HCT116 (cell line): Measurements from ENCODE around the gene ATF7IP. TPM values are rescaled to one million over a fixed set of nuclear protein-coding genes. Genes with fewer than 3 reads are reported as not detected.

Experiments used
- ATAC-seq: fragments of 200-7000 bp; cut with Tn5 transposase; 2 replicates; pipeline ENCODE4 v1.9.1; 2020; ENCODE audit warnings: mild to moderate bottlenecking, moderate library complexity
- BruUV-seq: library from RNA; stranded (reverse); fragments of 400-500 nt; replicated peaks from 2 replicates; lab custom pipeline; 2021; lab: Mats Ljungman, UMichigan
- CTCF ChIA-PET: fragments of 300-600 bp; sonication (Branson Sonifier 250); formaldehyde crosslinking; loops from one replicate; lab custom pipeline; 2021; ENCODE audit warnings: antibody characterized with exemption; lab: Charles Lee
- POLR2A ChIA-PET: fragments of 300-600, 350-600 bp; sonication (Branson Sonifier 250); formaldehyde crosslinking; loops from one replicate; lab custom pipeline; 2021; ENCODE audit warnings: antibody characterized with exemption; lab: Charles Lee
- RAD21 ChIA-PET, 2 experiments: fragments of 300-600 bp; sonication (Branson Sonifier 250); formaldehyde crosslinking; loops; one replicate each; lab custom pipeline; 2023; ENCODE audit warnings: low total read pairs in 2 of 2; ENCODE audit not compliant: uncharacterized antibody in 2 of 2, unreplicated experiment in 2 of 2, low non-redundant PET in 1 of 2; lab: Charles Lee
- DNase-seq: peaks from one replicate; pipeline ENCODE4 v3.0.0-alpha.2; 2010; ENCODE audit warnings: low read depth, low spot score
- H2AFZ ChIP-seq: fragments of 200-600 bp; shearing (Covaris generic), sonication (generic); 2 replicates; pipeline ENCODE4 v1.6.1; 2017; ENCODE audit warnings: low read depth, mixed run types, mixed read lengths, antibody characterized with exemption, low read length; ENCODE audit not compliant: poor library complexity, severe bottlenecking
- H3K27ac ChIP-seq: 2 replicates; pipeline ENCODE4 v1.5.1; 2012; ENCODE audit warnings: low read depth, low read length
- H3K27me3 ChIP-seq: fragments of 200-600 bp; sonication (generic); 2 replicates; pipeline ENCODE4 v1.6.1; 2016; ENCODE audit warnings: mixed run types, low read length, mixed read lengths; ENCODE audit not compliant: insufficient read depth
- H3K36me3 ChIP-seq, 2 experiments: fragments of 200-500 bp in 1 of 2; fragments of 200-600 bp in 1 of 2; sonication (Bioruptor generic) in 1 of 2; sonication (generic) in 1 of 2; 2 replicates each; pipeline versions ENCODE4 v1.5.1 to v1.6.1; 2014 to 2016; ENCODE audit warnings: low read length in 2 of 2, inconsistent platforms in 1 of 2, mixed read lengths in 1 of 2, mixed run types in 1 of 2; ENCODE audit not compliant: insufficient read depth in 2 of 2, control insufficient read depth in 1 of 2
- H3K4me1 ChIP-seq, 2 experiments: fragments of 200-600 bp in 1 of 2; sonication (generic) in 1 of 2; 2 replicates each; pipeline versions ENCODE4 v1.5.1 to v1.6.1; 2012 to 2017; ENCODE audit warnings: low read length in 2 of 2, inconsistent platforms in 1 of 2, mild to moderate bottlenecking in 1 of 2, mixed read lengths in 1 of 2, mixed run types in 1 of 2, moderate library complexity in 1 of 2; ENCODE audit not compliant: insufficient read depth in 2 of 2, control insufficient read depth in 1 of 2
- H3K4me2 ChIP-seq: fragments of 200-600 bp; sonication (generic); 2 replicates; pipeline ENCODE4 v1.6.1; 2017; ENCODE audit warnings: mixed run types, low read length, mixed read lengths
- H3K4me3 ChIP-seq, 2 experiments: fragments of 200-600 bp in 1 of 2; sonication (generic) in 1 of 2; replicated peaks in 1 of 2; 2 replicates each; pipeline ENCODE4 v1.5.1; 2011 to 2016; ENCODE audit warnings: low read length in 2 of 2, control low read depth in 1 of 2, low read depth in 1 of 2, mild to moderate bottlenecking in 1 of 2, mixed read lengths in 1 of 2, mixed run types in 1 of 2
- H3K79me2 ChIP-seq: fragments of 200-600 bp; sonication (generic); 2 replicates; pipeline ENCODE4 v1.6.1; 2017; ENCODE audit warnings: mild to moderate bottlenecking, mixed run types, low read length, moderate library complexity, mixed read lengths; ENCODE audit not compliant: insufficient read depth
- H3K9ac ChIP-seq: fragments of 200-600 bp; sonication (generic); 2 replicates; pipeline ENCODE4 v1.6.1; 2016; ENCODE audit warnings: low read length, mixed read lengths
- H3K9me2 ChIP-seq: fragments of 200-600 bp; sonication (generic), shearing (Covaris generic); 2 replicates; pipeline ENCODE4 v1.6.1; 2017; ENCODE audit warnings: mixed run types, mild to moderate bottlenecking, moderate library complexity; ENCODE audit not compliant: insufficient read depth
- H3K9me3 ChIP-seq, 2 experiments: fragments of 200-500 bp in 1 of 2; fragments of 200-600 bp in 1 of 2; sonication (Bioruptor generic) in 1 of 2; sonication (generic) in 1 of 2; 2 replicates each; pipeline ENCODE4 v1.6.1; 2014 to 2017; ENCODE audit warnings: low read length in 2 of 2, mixed read lengths in 2 of 2, inconsistent platforms in 1 of 2, low read depth in 1 of 2, mild to moderate bottlenecking in 1 of 2, mixed run types in 1 of 2, moderate library complexity in 1 of 2; ENCODE audit not compliant: control insufficient read depth in 1 of 2, insufficient read depth in 1 of 2
- H4K20me1 ChIP-seq: fragments of 200-600 bp; sonication (generic), shearing (Covaris generic); 2 replicates; pipeline ENCODE4 v1.6.1; 2017; ENCODE audit warnings: mixed run types, mild to moderate bottlenecking, moderate library complexity; ENCODE audit not compliant: insufficient read depth
- CBX3 ChIP-seq: IDR thresholded peaks from 2 replicates; pipeline ENCODE4 v1.6.1; 2012; ENCODE audit warnings: low read depth
- FOSL1 ChIP-seq: IDR thresholded peaks from 2 replicates; pipeline ENCODE4 v1.6.1; 2012; ENCODE audit warnings: low read depth
- JUND ChIP-seq: IDR thresholded peaks from 2 replicates; pipeline ENCODE4 v1.6.1; 2012
- POLR2A ChIP-seq: IDR thresholded peaks from 2 replicates; pipeline ENCODE4 v1.7.0; 2011; ENCODE audit warnings: borderline replicate concordance; ENCODE audit not compliant: insufficient read depth, insufficient read length; ENCODE audit errors: extremely low read depth
- RAD21 ChIP-seq: IDR thresholded peaks from 2 replicates; pipeline ENCODE4 v1.6.1; 2012; ENCODE audit warnings: low read depth, mild to moderate bottlenecking
- SIN3A ChIP-seq: IDR thresholded peaks from 2 replicates; pipeline ENCODE4 v1.6.1; 2012; ENCODE audit warnings: low read depth
- SP1 ChIP-seq: IDR thresholded peaks from 2 replicates; pipeline ENCODE4 v1.6.1; 2012; ENCODE audit warnings: low read depth
- TCF7L2 ChIP-seq: IDR thresholded peaks from 2 replicates; pipeline ENCODE4 v1.7.0; 2011; ENCODE audit warnings: borderline replicate concordance, inconsistent platforms; ENCODE audit not compliant: insufficient read depth, insufficient read length; ENCODE audit errors: extremely low read depth
- ZNF274 ChIP-seq: fragments of 200-500 bp; sonication (Bioruptor generic); IDR thresholded peaks from 2 replicates; pipeline ENCODE4 v1.6.1; 2014; ENCODE audit warnings: mild to moderate bottlenecking, low read depth, low read length, inconsistent platforms
- intact Hi-C: fragments of 100-400 bp; cut with micrococcal nuclease; formaldehyde crosslinking; loops from 2 replicates; pipeline ENCODE4 v1.10.0; 2022
- total RNA-seq: library from RNA; stranded (reverse); gene quantifications from one replicate; pipeline ENCODE4 v1.2.1, GENCODE V29; 2021; ENCODE audit not compliant: unreplicated experiment
- TF ChIP-seq, protein P1 (sequence below): IDR thresholded peaks from 2 replicates; pipeline ENCODE4 v1.6.1; 2012; ENCODE audit warnings: low read depth
- TF ChIP-seq, protein P2 (sequence below): IDR thresholded peaks from 2 replicates; pipeline ENCODE4 v1.6.1; 2012
- TF ChIP-seq, protein P3 (sequence below): IDR thresholded peaks from 2 replicates; pipeline ENCODE4 v1.6.1; 2011; ENCODE audit warnings: mild to moderate bottlenecking, low read length, moderate library complexity; ENCODE audit not compliant: insufficient replicate concordance; ENCODE audit errors: extremely low read depth

The ATF7IP gene
- total RNA-seq, 1 experiment from 2014 or later: 38.6 TPM

DNA sequence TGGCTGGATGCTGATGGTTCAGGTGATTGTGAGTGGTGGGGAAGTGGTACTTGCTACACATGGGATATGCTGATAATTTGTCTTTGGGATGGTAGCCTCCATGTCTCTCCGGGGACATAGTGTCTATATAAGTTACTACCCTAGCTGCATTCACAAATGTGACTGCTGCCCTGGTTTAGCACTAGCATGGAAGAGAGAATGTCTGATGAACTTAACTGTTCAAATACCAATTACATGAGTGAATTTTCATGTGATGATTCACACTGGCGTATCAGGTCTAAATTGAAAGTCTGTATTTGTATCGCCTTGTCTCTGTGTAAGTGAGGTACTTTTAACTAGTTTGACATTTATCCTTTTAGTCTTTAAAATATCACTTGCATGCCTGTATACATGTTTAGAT is 34.4 kb downstream of the ATF7IP start:
- ChIA-PET POLR2A (interaction anchor here (1.6 kb wide), 1 partner anchor 34 kb away, joined by 3 read pairs; the partner anchor contains the start of gene ATF7IP), CTCF (interaction anchor here (1.2 kb wide), 1 partner anchor 14 kb away, joined by 4 read pairs; no protein-coding TSS in a partner anchor), RAD21 (no interaction called here)
- H3K9me3 ChIP-seq: no peaks in the 10 kb centered on the region
- H3K79me2 ChIP-seq: peaks cover 91% of the 10 kb centered on the region
- TF ChIP-seq RAD21 (no peak), FOSL1 (peak; percentile 30; the same call in 1 of the 2 replicates), JUND (0 out of 2 replicates have a peak, but pooled peaks have one; percentile 10)
- H3K4me3 ChIP-seq: peak overlapping the region in 1 of 2 experiments; percentile 20; a peak in 1 of 4 replicates
- H3K36me3 ChIP-seq: no peaks in the 10 kb centered on the region
- H3K4me1 ChIP-seq: peaks cover 24 to 38% of the 10 kb centered on the region in 2 experiments
- H3K27ac ChIP-seq: no peak overlapping the region
- no peak for DNase-seq
- no peaks in the 10 kb centered on the region for H4K20me1 ChIP-seq
- H3K9me2 ChIP-seq: no peaks in the 10 kb centered on the region
- H3K4me2 ChIP-seq: peak overlapping the region; percentile 50
- no peak for ATAC-seq
- no peak overlapping the region; the same call in 1 of the 2 replicates for H3K9ac ChIP-seq
- BruUV-seq: no TSS peak
- H2AFZ ChIP-seq: no peak overlapping the region
- no peaks in the 10 kb centered on the region for H3K27me3 ChIP-seq
- intact Hi-C loops: loop anchor here (5.0 kb wide), 1 partner anchor 33 kb away; the partner anchor contains the start of gene ATF7IP

DNA sequence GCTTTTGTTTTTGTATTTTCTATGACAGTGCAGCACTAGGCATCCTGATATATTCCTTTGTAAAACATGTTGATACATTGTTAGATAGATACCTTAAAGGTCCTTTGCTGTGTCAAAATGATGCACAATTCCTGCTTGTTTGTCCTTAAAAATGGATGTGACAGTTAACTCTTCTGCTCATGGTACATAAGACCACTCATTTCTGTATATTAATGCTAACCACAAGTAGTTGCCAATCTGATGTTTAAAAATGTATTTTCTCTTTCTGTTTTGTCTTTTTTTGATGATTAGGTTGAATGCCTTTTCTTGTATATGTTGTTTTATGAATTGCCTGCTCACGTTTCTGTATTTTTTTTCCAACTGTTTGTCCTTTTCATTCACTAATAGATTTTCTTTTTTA is 35.1 kb downstream of the ATF7IP start:
- H3K4me2 ChIP-seq: no peak overlapping the region; the same call in 1 of the 2 replicates
- ChIA-PET RAD21 (no interaction called here), POLR2A (no interaction called here), CTCF (no interaction called here)
- no peak overlapping the region for H3K4me3 ChIP-seq
- peaks cover 91% of the 10 kb centered on the region for H3K79me2 ChIP-seq
- H3K4me1 ChIP-seq: peaks cover 17 to 31% of the 10 kb centered on the region in 2 experiments
- H3K9me3 ChIP-seq: no peaks in the 10 kb centered on the region
- ATAC-seq (no peak), DNase-seq (no peak)
- H2AFZ ChIP-seq: no peak overlapping the region
- no peaks in the 10 kb centered on the region for H4K20me1 ChIP-seq
- H3K27me3 ChIP-seq: no peaks in the 10 kb centered on the region
- H3K9me2 ChIP-seq: no peaks in the 10 kb centered on the region
- no peak overlapping the region for H3K9ac ChIP-seq
- H3K36me3 ChIP-seq: no peaks in the 10 kb centered on the region
- intact Hi-C loops: loop anchor here (5.0 kb wide), 1 partner anchor 33 kb away; the partner anchor contains the start of gene ATF7IP
- BruUV-seq: no TSS peak
- no peak overlapping the region for H3K27ac ChIP-seq
- TF ChIP-seq CBX3 (no peak), ZNF274 (no peak), SP1 (no peak), TCF7L2 (no peak), POLR2A (no peak), SIN3A (no peak)
- TF ChIP-seq, protein P1, sequence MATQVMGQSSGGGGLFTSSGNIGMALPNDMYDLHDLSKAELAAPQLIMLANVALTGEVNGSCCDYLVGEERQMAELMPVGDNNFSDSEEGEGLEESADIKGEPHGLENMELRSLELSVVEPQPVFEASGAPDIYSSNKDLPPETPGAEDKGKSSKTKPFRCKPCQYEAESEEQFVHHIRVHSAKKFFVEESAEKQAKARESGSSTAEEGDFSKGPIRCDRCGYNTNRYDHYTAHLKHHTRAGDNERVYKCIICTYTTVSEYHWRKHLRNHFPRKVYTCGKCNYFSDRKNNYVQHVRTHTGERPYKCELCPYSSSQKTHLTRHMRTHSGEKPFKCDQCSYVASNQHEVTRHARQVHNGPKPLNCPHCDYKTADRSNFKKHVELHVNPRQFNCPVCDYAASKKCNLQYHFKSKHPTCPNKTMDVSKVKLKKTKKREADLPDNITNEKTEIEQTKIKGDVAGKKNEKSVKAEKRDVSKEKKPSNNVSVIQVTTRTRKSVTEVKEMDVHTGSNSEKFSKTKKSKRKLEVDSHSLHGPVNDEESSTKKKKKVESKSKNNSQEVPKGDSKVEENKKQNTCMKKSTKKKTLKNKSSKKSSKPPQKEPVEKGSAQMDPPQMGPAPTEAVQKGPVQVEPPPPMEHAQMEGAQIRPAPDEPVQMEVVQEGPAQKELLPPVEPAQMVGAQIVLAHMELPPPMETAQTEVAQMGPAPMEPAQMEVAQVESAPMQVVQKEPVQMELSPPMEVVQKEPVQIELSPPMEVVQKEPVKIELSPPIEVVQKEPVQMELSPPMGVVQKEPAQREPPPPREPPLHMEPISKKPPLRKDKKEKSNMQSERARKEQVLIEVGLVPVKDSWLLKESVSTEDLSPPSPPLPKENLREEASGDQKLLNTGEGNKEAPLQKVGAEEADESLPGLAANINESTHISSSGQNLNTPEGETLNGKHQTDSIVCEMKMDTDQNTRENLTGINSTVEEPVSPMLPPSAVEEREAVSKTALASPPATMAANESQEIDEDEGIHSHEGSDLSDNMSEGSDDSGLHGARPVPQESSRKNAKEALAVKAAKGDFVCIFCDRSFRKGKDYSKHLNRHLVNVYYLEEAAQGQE: no peak
- TF ChIP-seq, protein P2, sequence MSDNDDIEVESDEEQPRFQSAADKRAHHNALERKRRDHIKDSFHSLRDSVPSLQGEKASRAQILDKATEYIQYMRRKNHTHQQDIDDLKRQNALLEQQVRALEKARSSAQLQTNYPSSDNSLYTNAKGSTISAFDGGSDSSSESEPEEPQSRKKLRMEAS: no peak
- TF ChIP-seq, protein P3, sequence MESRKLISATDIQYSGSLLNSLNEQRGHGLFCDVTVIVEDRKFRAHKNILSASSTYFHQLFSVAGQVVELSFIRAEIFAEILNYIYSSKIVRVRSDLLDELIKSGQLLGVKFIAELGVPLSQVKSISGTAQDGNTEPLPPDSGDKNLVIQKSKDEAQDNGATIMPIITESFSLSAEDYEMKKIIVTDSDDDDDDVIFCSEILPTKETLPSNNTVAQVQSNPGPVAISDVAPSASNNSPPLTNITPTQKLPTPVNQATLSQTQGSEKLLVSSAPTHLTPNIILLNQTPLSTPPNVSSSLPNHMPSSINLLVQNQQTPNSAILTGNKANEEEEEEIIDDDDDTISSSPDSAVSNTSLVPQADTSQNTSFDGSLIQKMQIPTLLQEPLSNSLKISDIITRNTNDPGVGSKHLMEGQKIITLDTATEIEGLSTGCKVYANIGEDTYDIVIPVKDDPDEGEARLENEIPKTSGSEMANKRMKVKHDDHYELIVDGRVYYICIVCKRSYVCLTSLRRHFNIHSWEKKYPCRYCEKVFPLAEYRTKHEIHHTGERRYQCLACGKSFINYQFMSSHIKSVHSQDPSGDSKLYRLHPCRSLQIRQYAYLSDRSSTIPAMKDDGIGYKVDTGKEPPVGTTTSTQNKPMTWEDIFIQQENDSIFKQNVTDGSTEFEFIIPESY: no peak
